Gastroesophageal sphincter (tissue), 3 donors: ENCODE data around the gene FBXW4.

Source experiments
- POLR2A ChIP-seq, 2 donors: fragments of 450-650 bp; IDR thresholded peaks; one replicate each; pipeline ENCODE4 v1.6.1; 2017; ENCODE audit warnings: antibody characterized with exemption in 2 of 2, mild to moderate bottlenecking in 2 of 2, moderate library complexity in 1 of 2
- POLR2AphosphoS5 ChIP-seq: sonication (generic); formaldehyde crosslinking; IDR thresholded peaks from one replicate; pipeline ENCODE4 v1.6.1; 2017; ENCODE audit warnings: antibody characterized with exemption
- TF ChIP-seq, protein P1 (sequence below), 4 experiments: fragments of 200-600 bp in 2 of 4; fragments of 450-650 bp in 2 of 4; sonication (generic) in 1 of 4; IDR thresholded peaks; one replicate each; pipeline ENCODE4 v1.5.1; 2017 to 2019; ENCODE audit warnings: antibody characterized with exemption in 4 of 4, mild to moderate bottlenecking in 2 of 4, moderate library complexity in 2 of 4

DNA sequence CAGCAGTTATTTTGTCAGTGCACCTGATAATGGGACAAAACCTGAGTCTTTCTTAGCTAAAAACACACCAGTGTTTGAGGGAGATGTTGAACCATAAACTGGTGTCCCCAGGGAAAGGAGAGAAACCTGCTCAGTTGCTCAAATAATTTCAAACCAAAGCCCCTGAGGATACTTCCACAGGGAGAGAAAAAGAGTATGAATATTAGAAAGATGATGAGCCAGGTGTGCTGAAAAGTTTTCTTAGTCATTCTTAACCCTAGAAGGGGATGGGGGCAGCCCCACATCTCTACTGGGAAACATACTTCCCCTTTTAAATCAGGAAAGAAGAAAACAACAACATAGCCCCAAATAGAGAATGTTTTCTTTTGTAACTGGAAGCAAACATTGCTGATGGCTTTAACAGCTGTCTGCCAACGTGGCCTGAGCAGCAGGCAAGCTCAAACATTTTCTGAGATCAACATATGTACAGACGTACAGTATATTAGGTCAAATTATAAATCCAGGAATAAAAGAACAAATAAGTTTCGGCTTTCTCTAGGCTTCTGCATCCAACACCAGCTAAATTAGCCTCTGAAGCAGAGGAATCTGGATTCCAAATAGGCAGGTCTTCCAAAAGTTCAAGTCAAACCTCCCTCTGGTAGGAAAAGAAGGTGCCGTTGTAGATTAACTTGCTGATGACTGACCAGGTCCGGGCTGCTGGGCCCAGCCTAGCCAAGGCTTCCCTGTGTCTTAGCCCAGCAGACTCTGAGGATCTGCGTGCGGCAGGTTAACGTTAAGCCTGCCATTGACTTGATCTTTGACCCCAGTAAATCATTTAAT lies 30.5 kb upstream of the FBXW4 start:
- TF ChIP-seq, protein P1, sequence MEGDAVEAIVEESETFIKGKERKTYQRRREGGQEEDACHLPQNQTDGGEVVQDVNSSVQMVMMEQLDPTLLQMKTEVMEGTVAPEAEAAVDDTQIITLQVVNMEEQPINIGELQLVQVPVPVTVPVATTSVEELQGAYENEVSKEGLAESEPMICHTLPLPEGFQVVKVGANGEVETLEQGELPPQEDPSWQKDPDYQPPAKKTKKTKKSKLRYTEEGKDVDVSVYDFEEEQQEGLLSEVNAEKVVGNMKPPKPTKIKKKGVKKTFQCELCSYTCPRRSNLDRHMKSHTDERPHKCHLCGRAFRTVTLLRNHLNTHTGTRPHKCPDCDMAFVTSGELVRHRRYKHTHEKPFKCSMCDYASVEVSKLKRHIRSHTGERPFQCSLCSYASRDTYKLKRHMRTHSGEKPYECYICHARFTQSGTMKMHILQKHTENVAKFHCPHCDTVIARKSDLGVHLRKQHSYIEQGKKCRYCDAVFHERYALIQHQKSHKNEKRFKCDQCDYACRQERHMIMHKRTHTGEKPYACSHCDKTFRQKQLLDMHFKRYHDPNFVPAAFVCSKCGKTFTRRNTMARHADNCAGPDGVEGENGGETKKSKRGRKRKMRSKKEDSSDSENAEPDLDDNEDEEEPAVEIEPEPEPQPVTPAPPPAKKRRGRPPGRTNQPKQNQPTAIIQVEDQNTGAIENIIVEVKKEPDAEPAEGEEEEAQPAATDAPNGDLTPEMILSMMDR (IDR thresholded peaks at IDR 0.05) = no peak
- no peak for TF ChIP-seq POLR2A (IDR thresholded peaks at IDR 0.05)
- no peak for TF ChIP-seq POLR2AphosphoS5
